ENCODE results near the gene CSGALNACT2. TPM values are rescaled to one million over a fixed set of nuclear protein-coding genes. Genes with fewer than 3 reads are reported as not detected.

The CSGALNACT2 gene
- total RNA-seq, 2 experiments from 2014 or later: 16.2 to 16.8 TPM

DNA sequence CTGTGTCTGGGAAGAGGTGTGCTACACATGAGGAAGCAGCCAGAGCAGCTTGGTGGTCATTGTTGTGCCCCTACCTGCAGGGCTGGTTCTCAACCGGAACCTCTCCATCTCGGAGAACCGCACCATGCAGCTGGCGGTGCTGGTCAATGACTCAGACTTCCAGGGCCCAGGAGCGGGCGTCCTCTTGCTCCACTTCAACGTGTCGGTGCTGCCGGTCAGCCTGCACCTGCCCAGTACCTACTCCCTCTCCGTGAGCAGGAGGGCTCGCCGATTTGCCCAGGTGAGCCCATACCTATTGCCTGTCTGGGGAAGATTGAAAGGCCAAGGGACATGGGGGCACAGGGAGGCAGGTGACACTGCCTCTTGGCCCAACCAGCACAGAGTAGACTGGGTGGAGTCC is 29.3 kb upstream of the CSGALNACT2 start:
- Mint-ChIP-seq H3K36me3 (no peaks in the 10 kb centered on the region), H3K4me1 (no peaks in the 10 kb centered on the region), H3K9me3 (no peaks in the 10 kb centered on the region), H3K27me3 (peaks cover 7% of the 10 kb centered on the region), H3K27ac (no peak overlapping the region), H3K4me3 (no peak overlapping the region)
- DNase-seq: no peak

DNA sequence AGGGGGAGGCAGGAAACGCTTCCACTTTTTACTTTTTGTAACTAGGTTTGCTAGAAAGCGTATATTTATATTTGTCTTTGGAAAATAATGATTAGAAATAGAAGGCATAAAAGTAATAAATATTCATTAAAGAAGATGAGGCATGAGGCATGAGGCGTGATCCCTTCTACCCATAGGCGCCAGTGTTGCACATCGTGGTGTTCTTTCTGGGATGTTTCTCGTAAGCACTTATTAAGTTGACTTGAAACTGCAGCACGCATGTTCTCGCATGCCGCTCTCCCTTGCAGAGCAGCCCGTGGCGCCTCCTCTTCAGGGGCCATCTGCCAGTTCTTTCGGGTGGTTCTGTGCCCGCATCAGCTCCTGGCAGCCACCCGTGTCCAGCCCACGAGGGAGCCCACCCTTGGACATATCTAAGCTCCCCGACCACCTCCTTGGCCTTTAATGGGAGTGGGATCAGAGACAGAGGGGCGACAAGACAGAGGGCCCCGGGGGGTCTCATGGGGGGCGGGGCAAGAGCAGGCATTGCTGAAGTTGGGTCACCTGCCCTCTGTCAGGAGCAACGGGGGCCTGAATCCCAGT is 28.5 kb upstream of the CSGALNACT2 start:
- Mint-ChIP-seq H3K27ac (no peak overlapping the region), H3K4me1 (no peaks in the 10 kb centered on the region), H3K36me3 (no peaks in the 10 kb centered on the region), H3K27me3 (peaks cover 5% of the 10 kb centered on the region), H3K9me3 (no peaks in the 10 kb centered on the region), H3K4me3 (no peak overlapping the region)
- DNase-seq: no peak

DNA sequence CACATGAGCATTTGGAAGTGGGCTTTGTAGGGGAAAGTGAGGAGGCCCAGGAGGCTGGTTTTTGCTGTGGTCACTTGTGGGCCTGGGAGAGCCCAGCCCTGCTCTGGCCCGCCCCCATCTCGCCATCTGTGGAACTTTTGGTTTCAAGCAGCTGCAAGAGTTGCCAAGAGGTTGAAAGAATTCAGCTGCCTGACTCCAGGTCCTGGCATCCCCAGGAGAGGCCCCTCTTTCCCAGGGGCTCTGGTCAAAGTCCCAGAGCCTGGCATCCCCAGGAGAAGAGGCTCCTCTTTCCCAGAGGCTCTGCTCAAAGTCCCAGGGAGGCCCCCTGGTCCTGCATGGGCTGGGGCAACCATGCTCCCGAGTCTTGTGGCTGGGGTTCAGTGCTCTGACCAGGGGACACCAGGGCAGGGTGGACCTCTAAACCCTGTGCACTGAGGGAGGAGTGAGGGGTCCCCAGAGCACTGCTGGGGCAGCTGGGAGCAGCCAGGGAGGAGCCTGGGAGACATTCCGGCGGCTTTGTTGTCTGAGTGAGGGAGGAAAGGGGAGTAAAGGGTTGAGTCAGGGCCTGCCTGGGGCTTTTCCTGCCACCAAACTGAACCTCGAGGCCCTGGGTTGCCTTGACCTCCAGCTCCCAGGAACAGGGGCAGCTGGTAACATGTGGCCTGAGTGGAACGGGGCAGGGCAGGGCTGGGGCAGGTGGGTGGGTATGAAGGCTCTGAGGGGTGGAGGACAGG is 27.7 kb upstream of the CSGALNACT2 start:
- DNase-seq: no peak
- H3K4me1 Mint-ChIP-seq: no peaks in the 10 kb centered on the region
- no peaks in the 10 kb centered on the region for H3K36me3 Mint-ChIP-seq
- H3K9me3 Mint-ChIP-seq: no peaks in the 10 kb centered on the region
- no peak overlapping the region for H3K27ac Mint-ChIP-seq
- H3K27me3 Mint-ChIP-seq: no peaks in the 10 kb centered on the region
- no peak overlapping the region for H3K4me3 Mint-ChIP-seq

DNA sequence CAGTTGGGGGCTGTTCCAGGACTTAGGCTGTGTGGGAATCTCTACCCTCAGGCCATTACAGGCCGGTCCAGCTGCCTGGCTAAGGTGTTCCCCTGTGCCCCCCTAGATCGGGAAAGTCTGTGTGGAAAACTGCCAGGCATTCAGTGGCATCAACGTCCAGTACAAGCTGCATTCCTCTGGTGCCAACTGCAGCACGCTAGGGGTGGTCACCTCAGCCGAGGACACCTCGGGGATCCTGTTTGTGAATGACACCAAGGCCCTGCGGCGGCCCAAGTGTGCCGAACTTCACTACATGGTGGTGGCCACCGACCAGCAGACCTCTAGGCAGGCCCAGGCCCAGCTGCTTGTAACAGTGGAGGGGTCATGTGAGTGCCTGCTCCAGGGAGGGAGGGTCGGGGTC is 27.1 kb upstream of the CSGALNACT2 start:
- no peak for DNase-seq
- Mint-ChIP-seq H3K36me3 (no peaks in the 10 kb centered on the region), H3K27me3 (no peaks in the 10 kb centered on the region), H3K4me3 (no peak overlapping the region), H3K27ac (no peak overlapping the region), H3K9me3 (no peaks in the 10 kb centered on the region), H3K4me1 (no peaks in the 10 kb centered on the region)

DNA sequence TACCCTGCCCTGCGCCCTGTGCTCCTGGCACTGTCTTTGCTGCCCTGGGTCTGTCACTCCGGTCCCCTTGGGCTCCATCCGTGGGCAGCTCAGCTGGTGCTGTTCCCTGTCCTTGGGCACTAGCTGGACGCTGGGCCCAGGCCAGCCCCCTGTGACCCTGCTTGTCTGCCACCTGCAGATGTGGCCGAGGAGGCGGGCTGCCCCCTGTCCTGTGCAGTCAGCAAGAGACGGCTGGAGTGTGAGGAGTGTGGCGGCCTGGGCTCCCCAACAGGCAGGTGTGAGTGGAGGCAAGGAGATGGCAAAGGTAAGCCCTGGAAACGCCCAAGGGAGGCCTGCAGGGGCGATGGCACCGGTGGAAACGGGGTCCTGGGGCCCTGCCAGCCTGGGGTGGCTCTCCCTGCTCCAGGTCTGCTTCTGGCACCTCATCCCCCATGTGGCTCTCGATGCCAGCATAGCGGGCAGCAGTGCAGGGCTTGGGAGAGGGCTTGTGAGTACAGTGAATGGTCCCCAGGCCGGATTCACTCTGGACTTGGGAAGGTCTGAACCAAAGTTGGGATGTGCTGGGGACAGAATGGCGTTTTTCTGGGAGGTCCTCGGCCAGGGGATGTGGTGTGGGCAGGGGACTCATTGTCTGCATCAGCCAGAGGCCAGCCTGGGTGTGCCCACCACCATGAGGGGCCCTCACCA is 26.2 kb upstream of the CSGALNACT2 start:
- Mint-ChIP-seq H3K27me3 (no peaks in the 10 kb centered on the region), H3K4me3 (no peak overlapping the region), H3K4me1 (no peaks in the 10 kb centered on the region), H3K27ac (no peak overlapping the region), H3K36me3 (no peaks in the 10 kb centered on the region), H3K9me3 (no peaks in the 10 kb centered on the region)
- DNase-seq: no peak

- Mint-ChIP-seq H3K27me3 (no peaks in the 10 kb centered on the region), H3K4me1 (no peaks in the 10 kb centered on the region), H3K4me3 (no peak overlapping the region), H3K27ac (no peak overlapping the region), H3K36me3 (no peaks in the 10 kb centered on the region), H3K9me3 (no peaks in the 10 kb centered on the region)
- DNase-seq: no peak
Measured at GRCh38 chr10:43112608-43112961, 25.7 kb upstream of the CSGALNACT2 start.

GRCh38 chr10:43113201-43114087 is 24.8 kb upstream of the CSGALNACT2 start:
- no peaks in the 10 kb centered on the region for H3K27me3 Mint-ChIP-seq
- H3K4me3 Mint-ChIP-seq: no peak overlapping the region
- H3K27ac Mint-ChIP-seq: no peak overlapping the region
- no peak for DNase-seq
- no peaks in the 10 kb centered on the region for H3K9me3 Mint-ChIP-seq
- H3K36me3 Mint-ChIP-seq: no peaks in the 10 kb centered on the region
- H3K4me1 Mint-ChIP-seq: no peaks in the 10 kb centered on the region

DNA sequence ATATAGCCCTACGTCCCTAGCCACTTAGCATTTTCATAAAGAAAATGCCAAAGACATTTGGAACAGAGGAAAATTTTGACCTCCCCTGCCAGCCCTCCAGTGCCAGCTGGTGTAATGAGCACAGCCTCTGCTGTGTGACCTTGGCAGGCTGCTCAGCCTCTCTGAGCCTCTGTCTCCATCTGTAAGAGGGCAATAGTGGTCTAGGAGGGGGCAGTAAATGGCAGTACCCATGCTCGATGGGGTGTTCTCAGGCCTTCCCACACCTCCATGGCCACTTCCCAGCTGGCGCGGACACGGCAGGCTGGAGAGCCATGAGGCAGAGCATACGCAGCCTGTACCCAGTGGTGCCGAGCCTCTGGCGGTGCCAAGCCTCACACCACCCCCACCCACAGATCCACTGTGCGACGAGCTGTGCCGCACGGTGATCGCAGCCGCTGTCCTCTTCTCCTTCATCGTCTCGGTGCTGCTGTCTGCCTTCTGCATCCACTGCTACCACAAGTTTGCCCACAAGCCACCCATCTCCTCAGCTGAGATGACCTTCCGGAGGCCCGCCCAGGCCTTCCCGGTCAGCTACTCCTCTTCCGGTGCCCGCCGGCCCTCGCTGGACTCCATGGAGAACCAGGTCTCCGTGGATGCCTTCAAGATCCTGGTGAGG is 24.0 kb upstream of the CSGALNACT2 start:
- Mint-ChIP-seq H3K27ac (no peak overlapping the region), H3K9me3 (no peaks in the 10 kb centered on the region), H3K27me3 (no peaks in the 10 kb centered on the region), H3K4me3 (no peak overlapping the region), H3K36me3 (no peaks in the 10 kb centered on the region), H3K4me1 (no peaks in the 10 kb centered on the region)
- no peak for DNase-seq

DNA sequence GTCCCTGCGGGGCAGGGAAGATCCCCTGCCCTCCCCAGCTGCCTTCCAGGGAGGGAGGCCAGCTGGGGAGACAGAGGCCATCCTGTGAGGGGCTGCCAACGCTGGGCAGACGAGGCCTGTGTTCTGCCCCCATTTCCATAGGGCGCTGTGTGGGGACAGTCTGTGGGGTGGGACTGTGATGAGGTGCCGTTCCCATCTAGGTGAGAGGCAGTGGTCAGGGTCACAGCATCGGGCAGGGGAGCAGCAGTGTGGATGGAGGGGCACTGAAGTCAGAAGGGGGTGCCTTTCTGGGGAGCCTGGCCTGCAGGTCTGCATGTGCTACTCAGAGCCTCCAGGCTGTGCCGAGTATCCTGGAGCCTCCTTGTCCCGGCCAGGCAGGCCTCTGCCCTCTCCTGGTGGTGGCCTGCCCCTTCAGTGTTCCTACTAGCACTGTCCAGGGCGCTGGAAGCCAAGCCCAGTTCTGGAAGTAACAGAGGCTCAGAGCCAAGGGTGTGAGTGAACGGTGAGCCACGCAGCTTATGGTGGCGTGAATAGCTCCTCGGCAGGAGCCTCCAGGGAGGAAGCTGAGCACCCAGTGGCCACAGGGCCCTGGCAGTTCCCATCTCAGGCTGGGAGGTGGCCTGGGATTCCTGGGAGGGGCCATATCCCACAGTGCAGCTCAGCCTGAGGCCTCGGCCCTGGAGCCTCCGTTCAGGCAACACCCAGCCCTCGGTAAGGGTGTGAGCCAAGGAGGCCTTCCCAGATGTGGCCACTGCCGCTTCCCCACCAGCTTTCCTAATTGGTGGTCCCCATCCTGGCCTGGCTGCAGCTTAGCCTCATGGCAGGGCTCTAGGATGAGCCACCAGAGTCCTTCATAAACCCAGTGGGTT is 23.3 kb upstream of the CSGALNACT2 start:
- H3K4me1 Mint-ChIP-seq: no peaks in the 10 kb centered on the region
- H3K4me3 Mint-ChIP-seq: no peak overlapping the region
- H3K27me3 Mint-ChIP-seq: no peaks in the 10 kb centered on the region
- H3K9me3 Mint-ChIP-seq: no peaks in the 10 kb centered on the region
- H3K27ac Mint-ChIP-seq: no peak overlapping the region
- no peaks in the 10 kb centered on the region for H3K36me3 Mint-ChIP-seq
- DNase-seq: no peak

DNA sequence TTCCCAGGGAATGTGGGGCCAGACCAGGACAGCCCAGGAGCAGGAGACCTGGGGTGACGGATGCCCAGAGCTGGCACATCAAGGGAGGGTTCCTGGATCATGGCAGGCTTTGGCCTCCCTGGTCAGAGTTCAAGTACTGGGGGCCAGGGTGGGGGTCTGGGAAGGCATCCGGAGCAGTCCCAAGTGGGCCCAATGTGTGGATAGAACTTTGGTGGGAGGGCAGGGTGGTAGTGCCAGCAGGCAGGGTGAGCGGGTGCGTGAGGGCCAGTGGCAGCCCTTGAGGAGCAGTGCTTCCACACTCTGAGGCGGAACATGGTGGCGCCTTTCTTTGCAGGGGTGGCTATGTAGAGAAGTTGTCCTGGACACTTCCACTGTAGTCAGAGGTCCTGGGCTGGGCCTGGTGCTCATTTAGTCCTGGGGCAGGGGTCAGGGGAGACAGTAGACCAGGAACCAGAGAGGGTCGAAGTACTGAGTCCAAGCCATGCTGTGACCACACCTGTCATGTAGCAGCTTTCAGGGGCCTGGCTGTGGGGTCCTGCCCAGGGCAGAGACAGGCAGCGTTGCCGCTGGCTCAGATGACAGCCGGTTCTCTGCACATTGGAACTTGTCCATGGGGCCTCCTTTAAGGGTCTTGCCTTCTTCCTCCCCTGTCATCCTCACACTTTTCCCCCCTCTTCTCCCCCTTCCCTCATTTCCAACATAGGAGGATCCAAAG is 22.2 kb upstream of the CSGALNACT2 start:
- H3K36me3 Mint-ChIP-seq: no peaks in the 10 kb centered on the region
- no peak for DNase-seq

GRCh38 chr10:43116596-43116995 is 21.6 kb upstream of the CSGALNACT2 start:
- H3K4me3 Mint-ChIP-seq: no peak overlapping the region
- no peaks in the 10 kb centered on the region for H3K27me3 Mint-ChIP-seq
- H3K9me3 Mint-ChIP-seq: no peaks in the 10 kb centered on the region
- H3K27ac Mint-ChIP-seq: no peak overlapping the region
- H3K4me1 Mint-ChIP-seq: peaks cover 14% of the 10 kb centered on the region
- H3K36me3 Mint-ChIP-seq: no peaks in the 10 kb centered on the region
- DNase-seq: no peak

More for the DNA sequence above, 22.2 kb upstream of the CSGALNACT2 start:
- no peak overlapping the region for H3K27ac Mint-ChIP-seq
- no peak overlapping the region for H3K4me3 Mint-ChIP-seq
- H3K27me3 Mint-ChIP-seq: no peaks in the 10 kb centered on the region
- H3K4me1 Mint-ChIP-seq: peaks cover 9% of the 10 kb centered on the region
- no peaks in the 10 kb centered on the region for H3K9me3 Mint-ChIP-seq

DNA sequence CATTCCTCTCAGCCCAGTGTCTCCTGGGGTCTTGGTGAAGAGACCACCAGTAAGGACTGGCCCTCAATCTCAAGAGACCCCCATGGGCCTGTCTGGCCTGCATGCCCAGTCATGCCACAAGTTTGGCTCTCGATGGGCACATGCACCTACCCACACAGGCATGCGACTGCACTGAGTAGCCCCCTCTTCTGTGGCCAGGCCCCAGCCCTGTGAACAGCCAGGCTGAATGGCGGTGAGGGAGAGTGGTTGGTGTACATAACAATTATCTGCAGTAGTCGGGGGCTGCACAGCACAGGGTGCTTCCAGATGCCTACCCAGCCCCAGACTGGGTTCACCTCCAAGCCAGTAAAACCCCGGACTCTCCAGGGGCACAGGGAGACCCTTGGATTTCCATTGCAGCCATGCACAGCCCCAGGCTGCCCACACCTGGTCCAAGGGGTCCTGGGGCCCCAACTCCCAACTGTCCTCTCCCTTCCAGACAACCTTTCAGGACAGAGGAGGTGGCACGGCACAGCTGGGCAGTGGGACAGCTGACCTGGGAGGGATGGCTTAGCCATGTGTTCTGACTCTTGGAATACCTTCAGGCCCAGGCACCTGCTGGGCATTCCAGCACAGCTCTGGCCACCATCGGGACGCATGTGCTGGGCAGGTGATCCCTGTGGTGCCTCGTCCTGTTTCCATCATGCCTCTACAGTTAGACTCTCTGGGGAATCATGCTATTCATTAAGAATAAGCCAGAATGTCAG is 21.0 kb upstream of the CSGALNACT2 start:
- Mint-ChIP-seq H3K4me3 (no peak overlapping the region), H3K4me1 (peaks cover 19% of the 10 kb centered on the region), H3K27ac (no peak overlapping the region), H3K27me3 (no peaks in the 10 kb centered on the region), H3K9me3 (no peaks in the 10 kb centered on the region), H3K36me3 (no peaks in the 10 kb centered on the region)
- DNase-seq: no peak
